Ovary (tissue), 3 donors: ENCODE results near the gene TPD52L1.

Experiments used
- POLR2A ChIP-seq: fragments of 450-650 bp; IDR thresholded peaks from one replicate; pipeline ENCODE4 v1.6.1; 2017; ENCODE audit warnings: antibody characterized with exemption, mild to moderate bottlenecking, moderate library complexity
- TF ChIP-seq, protein P1 (sequence below), 3 donors: fragments of 450-650 bp in 2 of 3; fragments of 200-600 bp in 1 of 3; IDR thresholded peaks; one replicate each; pipeline versions ENCODE4 v1.5.1 to v1.8.0; 2016 to 2022; ENCODE audit warnings: antibody characterized with exemption in 3 of 3, mild to moderate bottlenecking in 1 of 3
- donor health status: DM: no; HTN: no; CAD: no.

DNA sequence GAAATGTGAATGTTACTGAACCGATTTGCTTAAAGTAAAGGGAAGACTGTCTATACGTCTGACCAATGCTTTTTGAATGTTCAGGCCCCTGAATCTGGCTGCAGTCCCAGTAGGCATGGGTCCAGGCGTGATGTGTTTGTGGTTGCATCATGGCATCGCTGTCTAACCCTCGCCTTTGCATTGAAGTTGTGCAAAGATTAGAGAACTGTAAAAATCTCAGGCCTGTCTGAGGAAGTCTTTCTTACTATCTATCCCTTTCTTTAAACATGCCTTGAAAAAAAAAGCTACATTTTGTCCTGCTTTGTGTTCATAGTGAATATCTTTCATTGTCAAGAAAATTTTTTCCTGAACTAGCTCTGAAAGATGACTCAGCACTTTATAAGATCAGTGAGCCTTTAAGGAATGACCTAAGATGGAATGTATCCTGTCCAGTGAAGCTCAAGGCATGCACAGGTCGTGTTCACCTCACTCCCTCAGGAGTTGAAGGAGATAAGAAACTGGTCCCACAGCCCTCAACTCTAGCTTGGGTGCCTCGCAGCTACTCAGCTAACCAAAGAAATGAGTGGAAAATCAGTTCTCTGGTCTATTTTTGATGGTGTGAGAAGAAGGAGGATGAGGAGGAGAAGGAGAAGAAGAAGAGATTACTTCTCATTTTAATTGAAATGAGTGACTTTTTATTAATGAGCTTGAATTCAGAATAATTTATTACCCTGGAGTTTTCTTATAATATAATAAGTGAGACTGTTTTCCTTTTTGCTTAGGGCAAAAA is 48.6 kb downstream of the TPD52L1 start:
- TF ChIP-seq, protein P1, sequence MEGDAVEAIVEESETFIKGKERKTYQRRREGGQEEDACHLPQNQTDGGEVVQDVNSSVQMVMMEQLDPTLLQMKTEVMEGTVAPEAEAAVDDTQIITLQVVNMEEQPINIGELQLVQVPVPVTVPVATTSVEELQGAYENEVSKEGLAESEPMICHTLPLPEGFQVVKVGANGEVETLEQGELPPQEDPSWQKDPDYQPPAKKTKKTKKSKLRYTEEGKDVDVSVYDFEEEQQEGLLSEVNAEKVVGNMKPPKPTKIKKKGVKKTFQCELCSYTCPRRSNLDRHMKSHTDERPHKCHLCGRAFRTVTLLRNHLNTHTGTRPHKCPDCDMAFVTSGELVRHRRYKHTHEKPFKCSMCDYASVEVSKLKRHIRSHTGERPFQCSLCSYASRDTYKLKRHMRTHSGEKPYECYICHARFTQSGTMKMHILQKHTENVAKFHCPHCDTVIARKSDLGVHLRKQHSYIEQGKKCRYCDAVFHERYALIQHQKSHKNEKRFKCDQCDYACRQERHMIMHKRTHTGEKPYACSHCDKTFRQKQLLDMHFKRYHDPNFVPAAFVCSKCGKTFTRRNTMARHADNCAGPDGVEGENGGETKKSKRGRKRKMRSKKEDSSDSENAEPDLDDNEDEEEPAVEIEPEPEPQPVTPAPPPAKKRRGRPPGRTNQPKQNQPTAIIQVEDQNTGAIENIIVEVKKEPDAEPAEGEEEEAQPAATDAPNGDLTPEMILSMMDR (IDR thresholded peaks at IDR 0.05): no peak
- no peak for TF ChIP-seq POLR2A
